Smooth muscle cell of the brain vasculature (primary cell): ENCODE data around the gene CCND1.
"Not testable (repeated sequence)": the region's sequence is repeated elsewhere in the genome, so short reads cannot be mapped to it uniquely, and the experiment has no call there.

Experiments
- DNase-seq: peaks from one replicate; pipeline ENCODE4 v3.0.0-alpha.2; 2012; ENCODE audit warnings: low read depth, low spot score

Gene CCND1

DNA sequence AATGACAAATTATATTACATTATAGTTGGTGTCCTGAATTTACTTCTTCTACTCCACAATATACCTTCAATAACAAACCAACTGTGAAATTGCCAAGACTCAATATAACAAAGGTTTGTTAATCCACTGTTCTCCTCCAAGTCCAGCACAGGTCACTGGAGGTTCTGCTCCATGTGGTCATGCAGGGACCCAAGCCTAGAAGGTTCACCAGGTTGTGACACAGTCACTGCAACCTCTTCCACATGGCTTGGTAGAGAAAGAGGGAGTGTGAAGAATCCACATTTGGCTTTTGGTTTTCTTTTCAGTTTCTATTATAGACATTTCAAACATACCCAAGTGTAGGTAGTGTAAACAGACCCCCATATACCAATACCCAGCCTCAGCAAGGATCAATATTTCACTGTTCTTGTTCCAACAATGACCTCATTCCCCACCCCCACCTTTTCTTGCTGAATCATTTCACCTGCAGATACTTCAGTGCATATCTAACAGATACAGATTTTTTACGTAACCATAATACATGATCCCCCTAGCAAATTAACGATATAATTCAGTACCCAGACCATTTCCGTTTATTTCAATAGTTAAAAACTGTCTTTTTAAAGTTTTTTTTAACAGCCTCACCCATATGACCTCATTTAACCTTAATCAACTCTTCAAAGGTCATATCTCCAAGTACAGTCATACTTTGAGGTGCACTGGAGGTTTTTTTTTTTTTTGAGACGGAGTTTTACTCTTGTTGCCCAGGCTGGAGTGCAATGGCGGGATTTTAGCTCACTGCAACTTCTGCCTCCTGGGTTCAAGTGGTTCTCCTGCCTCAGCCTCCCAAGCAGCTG, 48.7 kb downstream of the CCND1 start:
- no peak for DNase-seq

DNA sequence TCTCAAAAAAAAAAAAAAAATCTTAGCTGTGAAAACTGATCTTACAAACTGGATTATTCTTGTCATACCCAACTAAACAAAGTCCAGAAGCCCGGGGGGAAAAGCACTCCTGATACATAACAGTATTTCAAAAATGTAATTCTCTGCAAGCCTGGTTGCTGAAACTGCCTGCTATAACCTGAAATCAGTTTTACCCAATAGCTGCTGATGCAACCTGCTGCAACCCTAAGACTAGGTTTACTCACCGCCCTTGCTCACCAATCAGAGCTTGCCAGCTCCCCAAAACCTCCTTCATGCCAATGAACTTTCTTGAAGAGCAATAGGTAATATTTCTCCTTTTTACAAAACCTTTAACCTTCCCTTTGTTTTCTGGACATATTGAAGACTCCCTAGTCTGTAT, 50.5 kb downstream of the CCND1 start:
- DNase-seq = no peak

DNA sequence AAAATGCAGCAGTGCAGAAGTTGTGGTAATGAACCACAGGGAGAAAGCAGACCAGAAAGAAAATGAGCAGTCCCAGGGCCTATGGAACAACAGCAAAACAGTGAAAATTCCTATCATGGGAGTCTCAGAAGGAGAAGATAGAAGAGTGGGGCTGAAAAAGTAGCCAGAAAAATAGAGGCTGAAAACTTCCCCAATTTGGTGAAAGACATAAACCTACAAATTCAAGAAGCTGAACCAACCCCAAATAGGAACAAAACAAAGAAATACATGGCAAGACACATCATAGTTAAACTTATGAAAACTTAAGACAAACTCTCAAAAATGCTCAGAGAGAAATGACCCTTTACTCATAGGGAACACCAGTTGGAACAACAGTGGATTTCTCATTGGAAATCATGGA, 51.5 kb downstream of the CCND1 start:
- no peak for DNase-seq

DNA sequence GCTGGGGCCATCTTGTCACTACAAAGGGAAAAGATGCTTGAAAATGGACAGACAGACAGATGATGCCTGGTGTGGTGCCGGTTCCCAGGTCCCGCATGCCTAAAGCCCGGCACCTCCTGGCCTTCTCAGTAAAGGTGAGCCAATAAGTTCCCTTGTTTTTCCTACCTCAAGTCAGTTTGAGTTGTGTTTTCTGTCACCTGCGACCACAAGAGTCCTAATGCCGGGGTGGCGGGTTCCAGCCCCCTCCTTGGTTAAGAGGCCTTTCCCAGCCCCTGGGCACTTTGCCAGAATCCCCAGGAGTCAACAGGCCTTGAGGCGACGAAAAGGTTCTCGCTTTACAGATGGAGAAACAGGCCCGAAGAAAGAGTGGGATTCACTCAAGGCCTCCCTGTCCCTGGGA, 53.8 kb downstream of the CCND1 start:
- DNase-seq = no peak

DNA sequence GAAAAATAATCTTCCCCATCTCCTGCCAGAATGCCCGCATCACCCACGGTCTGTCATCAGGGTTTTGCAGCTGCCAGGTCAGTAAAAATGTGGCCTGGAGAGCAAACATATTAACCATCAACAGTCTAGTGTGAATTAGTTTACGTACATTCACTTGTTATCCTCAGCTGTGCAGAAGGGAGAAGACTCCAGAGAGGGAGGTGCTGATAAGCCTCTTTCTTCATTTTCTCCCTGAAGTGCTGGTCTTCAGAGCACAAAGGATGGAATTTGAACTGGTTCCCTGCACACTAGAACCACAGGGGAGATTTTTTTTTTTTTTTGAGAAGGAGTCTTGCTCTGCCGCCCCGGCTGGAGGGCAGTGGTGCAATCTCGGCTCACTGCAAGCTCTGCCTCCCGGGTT, 54.6 kb downstream of the CCND1 start:
- DNase-seq = no peak

GRCh38 chr11:69695995-69696394, 55.0 kb downstream of the CCND1 start:
- DNase-seq = not testable (repeated sequence)

GRCh38 chr11:69696749-69697468, 56.0 kb downstream of the CCND1 start:
- no peak for DNase-seq

GRCh38 chr11:69697469-69697843, 56.5 kb downstream of the CCND1 start:
- DNase-seq = no peak

GRCh38 chr11:69697861-69698260, 56.9 kb downstream of the CCND1 start:
- DNase-seq = no peak

GRCh38 chr11:69698362-69698761, 57.4 kb downstream of the CCND1 start:
- DNase-seq = no peak

DNA sequence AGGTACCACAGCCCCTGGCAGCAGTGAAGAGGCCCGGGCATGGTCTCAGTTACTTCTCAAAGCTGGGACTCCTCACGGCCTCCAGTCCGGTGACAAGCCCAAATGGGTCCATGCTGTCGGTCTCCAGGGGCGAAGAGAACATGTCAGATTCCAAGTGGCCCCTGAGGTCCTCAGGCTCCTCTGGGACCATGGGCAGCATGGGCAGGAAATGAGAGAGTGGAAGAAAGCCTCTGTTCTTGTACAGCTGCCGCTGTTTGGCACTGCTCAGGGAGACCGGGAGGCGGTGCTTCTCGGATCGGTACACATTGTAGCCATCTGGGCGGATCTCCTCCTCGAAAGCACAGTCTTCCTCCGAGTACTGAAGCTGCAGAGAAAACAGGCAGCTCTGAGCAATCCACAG, 58.3 kb downstream of the CCND1 start:
- no peak for DNase-seq

- peak; percentile 67 for DNase-seq
Measured at GRCh38 chr11:69700278-69701140, 59.6 kb downstream of the CCND1 start.

GRCh38 chr11:69702239-69702691, 61.3 kb downstream of the CCND1 start:
- no peak for DNase-seq

GRCh38 chr11:69702769-69703452, 62.0 kb downstream of the CCND1 start:
- DNase-seq = no peak

DNA sequence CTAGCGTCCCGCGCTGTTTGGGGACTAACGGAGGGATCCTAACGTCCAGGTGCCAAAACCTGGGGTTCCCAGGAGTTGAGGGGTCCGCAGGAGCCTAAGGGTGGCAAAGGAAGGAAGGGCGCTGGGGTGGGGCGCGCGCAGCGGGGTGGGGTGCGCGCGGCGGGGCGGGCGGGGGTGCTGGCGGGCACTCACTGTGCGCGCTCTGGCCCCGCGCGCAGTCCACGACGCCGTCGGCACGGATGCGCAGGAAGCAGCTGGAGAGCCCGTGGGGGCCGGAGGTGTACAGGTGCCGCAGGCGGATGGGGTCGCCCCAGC, 62.5 kb downstream of the CCND1 start:
- DNase-seq = no peak
